ENCODE measurements around the gene EPHB2. TPM values are rescaled to one million over a fixed set of nuclear protein-coding genes. Genes with fewer than 3 reads are reported as not detected.

The EPHB2 gene
- total and polyA plus RNA-seq, 12 donors = 0.15 to 5.0 (median 0.85) TPM

GRCh38 chr1:22787636-22788035 is 77.0 kb downstream of the EPHB2 start:
- ATAC-seq (no peak), DNase-seq (no peak)
- peaks cover 0 to 3% (median 0%) of the 10 kb centered on the region in 9 donors for H3K36me3 ChIP-seq
- H3K9me3 ChIP-seq = no peaks in the 10 kb centered on the region
- no peak overlapping the region for H3K27ac ChIP-seq
- intact Hi-C loops (cut with DNase I) = no loop called here
- H3K4me3 ChIP-seq = no peak overlapping the region
- TF ChIP-seq CTCF (IDR thresholded peaks at IDR 0.05) = no peak
- H3K27me3 ChIP-seq = peaks cover 0 to 16% (median 0%) of the 10 kb centered on the region in 7 donors
- peaks cover 0 to 20% (median 0%) of the 10 kb centered on the region in 9 donors for H3K4me1 ChIP-seq
- WGBS, 2 donors = 73 to 84% methylated on average over 2 of the region's 2 CpGs

GRCh38 chr1:22788254-22788661 is 77.6 kb downstream of the EPHB2 start:
- H3K27ac ChIP-seq = no peak overlapping the region
- intact Hi-C loops (cut with DNase I) = no loop called here
- H3K4me3 ChIP-seq = no peak overlapping the region
- no peak for TF ChIP-seq CTCF (IDR thresholded peaks at IDR 0.05)
- WGBS, 2 donors = 57 to 77% methylated on average over 2 of the region's 2 CpGs
- H3K36me3 ChIP-seq = peaks cover 0 to 3% (median 0%) of the 10 kb centered on the region in 9 donors
- peak in 7 of 8 donors; percentile 49 to 77 (median 64) for ATAC-seq
- H3K27me3 ChIP-seq = peaks cover 0 to 14% (median 0%) of the 10 kb centered on the region in 7 donors
- peaks cover 0 to 20% (median 0%) of the 10 kb centered on the region in 9 donors for H3K4me1 ChIP-seq
- no peak for DNase-seq
- H3K9me3 ChIP-seq = no peaks in the 10 kb centered on the region

DNA sequence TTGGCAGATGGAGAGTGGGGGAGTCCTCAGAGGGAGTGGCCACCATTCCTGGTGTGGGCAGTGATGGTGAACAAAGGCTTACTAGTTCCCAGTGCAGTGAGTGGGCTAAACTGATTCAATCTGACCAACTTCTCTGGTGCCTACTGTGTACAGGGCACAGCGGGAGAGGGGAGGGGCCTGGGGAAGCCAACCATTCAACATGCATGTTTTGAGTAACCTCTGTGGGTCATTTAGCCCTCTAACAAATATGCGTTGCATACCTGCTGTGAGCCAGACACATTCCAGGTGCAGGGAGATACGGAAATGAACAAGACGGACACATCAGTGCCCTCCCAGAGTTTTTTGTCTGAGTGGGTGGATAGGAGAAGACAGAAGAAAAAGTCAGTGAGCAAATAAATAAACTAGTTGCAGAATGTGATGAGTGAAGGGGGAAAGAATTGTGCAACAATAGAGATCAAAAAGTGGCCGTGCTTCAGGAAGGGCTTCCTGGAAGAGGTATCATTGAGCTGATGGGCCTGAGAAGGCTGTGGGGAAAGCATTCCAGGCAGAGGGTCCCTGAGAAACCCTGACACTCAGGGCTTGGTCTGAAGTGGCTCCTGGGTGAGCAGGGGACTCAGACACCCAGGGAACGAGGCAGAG is 78.8 kb downstream of the EPHB2 start:
- peaks cover 0 to 3% (median 0%) of the 10 kb centered on the region in 9 donors for H3K36me3 ChIP-seq
- intact Hi-C loops (cut with DNase I) = no loop called here
- TF ChIP-seq CTCF (IDR thresholded peaks at IDR 0.05) = no peak
- WGBS, 2 donors = 77 to 80% methylated on average over 6 of the region's 6 CpGs
- H3K27me3 ChIP-seq = peaks cover 0 to 10% (median 0%) of the 10 kb centered on the region in 7 donors
- no peaks in the 10 kb centered on the region for H3K9me3 ChIP-seq
- H3K27ac ChIP-seq = no peak overlapping the region
- H3K4me1 ChIP-seq = peaks cover 0 to 23% (median 5%) of the 10 kb centered on the region in 9 donors
- H3K4me3 ChIP-seq = no peak overlapping the region
- DNase-seq (no peak), ATAC-seq (no peak)

- no peak for TF ChIP-seq CTCF (IDR thresholded peaks at IDR 0.05)
Observed at GRCh38 chr1:22790232-22791008, 79.8 kb downstream of the EPHB2 start.

More at GRCh38 chr1:22790232-22791008, 79.8 kb downstream of the EPHB2 start:
- DNase-seq (peak; percentile 20 to 33), ATAC-seq (peak in 7 of 8 donors; percentile 14 to 70 (median 62))
- Histone ChIP-seq H3K27me3 (peaks cover 0 to 9% (median 0%) of the 10 kb centered on the region in 7 donors), H3K4me1 (peaks cover 0 to 29% (median 8%) of the 10 kb centered on the region in 9 donors), H3K4me3 (no peak overlapping the region), H3K9me3 (no peaks in the 10 kb centered on the region), H3K36me3 (no peaks in the 10 kb centered on the region), H3K27ac (no peak overlapping the region)
- 64 to 74% methylated on average over 13 of the region's 13 CpGs for WGBS, 2 donors
- intact Hi-C loops (cut with DNase I) = no loop called here
